Measurements from ENCODE around the gene MPP3.

The MPP3 gene

GRCh38 chr17:43791589-43791988, 41.4 kb downstream of the MPP3 start:
- no peak overlapping the region for H3K27ac ChIP-seq (ENCODE audit: low read depth, low read length)
- no peak overlapping the region for H3K4me2 ChIP-seq (ENCODE audit: low read length)
- TF ChIP-seq EZH2phosphoT487 (IDR thresholded peaks at IDR 0.05; ENCODE audit: borderline replicate concordance, low read length) (no peak), CTCF (IDR thresholded peaks at IDR 0.05; ENCODE audit: low read depth, low read length, poor library complexity, severe bottlenecking) (no peak)
- no peaks in the 10 kb centered on the region for H4K20me1 ChIP-seq (ENCODE audit: control insufficient read depth, insufficient read depth, low read depth, low read length)
- no peaks in the 10 kb centered on the region for H3K36me3 ChIP-seq (ENCODE audit: control insufficient read depth, low read length)
- no peaks in the 10 kb centered on the region for H3K9me2 ChIP-seq (replicated peaks; ENCODE audit: control insufficient read depth, low read length)
- no peaks in the 10 kb centered on the region for H3K9me3 ChIP-seq (ENCODE audit: control insufficient read depth, insufficient read depth, low read length)
- H3K4me1 ChIP-seq (ENCODE audit: control insufficient read depth, low read length): no peaks in the 10 kb centered on the region
- H3F3A ChIP-seq (ENCODE audit: control insufficient read depth, insufficient read depth): no peaks in the 10 kb centered on the region
- H3K4me3 ChIP-seq (ENCODE audit: low read length): no peak overlapping the region
- H3K79me2 ChIP-seq (ENCODE audit: control insufficient read depth, low read length): no peaks in the 10 kb centered on the region
- H3K27me3 ChIP-seq (ENCODE audit: control insufficient read depth, low read length): peaks cover 4% of the 10 kb centered on the region; the same call in 1 of the 2 replicates

GRCh38 chr17:43790311-43790940, 42.5 kb downstream of the MPP3 start:
- H3K36me3 ChIP-seq (ENCODE audit: control insufficient read depth, low read length): no peaks in the 10 kb centered on the region
- no peak overlapping the region for H3K4me3 ChIP-seq (ENCODE audit: low read length)
- no peak overlapping the region for H3K27ac ChIP-seq (ENCODE audit: low read depth, low read length)
- no peaks in the 10 kb centered on the region for H3K4me1 ChIP-seq (ENCODE audit: control insufficient read depth, low read length)
- no peaks in the 10 kb centered on the region for H4K20me1 ChIP-seq (ENCODE audit: control insufficient read depth, insufficient read depth, low read depth, low read length)
- no peaks in the 10 kb centered on the region for H3K9me3 ChIP-seq (ENCODE audit: control insufficient read depth, insufficient read depth, low read length)
- TF ChIP-seq EZH2phosphoT487 (IDR thresholded peaks at IDR 0.05; ENCODE audit: borderline replicate concordance, low read length): no peak
- TF ChIP-seq CTCF (IDR thresholded peaks at IDR 0.05; ENCODE audit: low read depth, low read length, poor library complexity, severe bottlenecking): no peak
- H3K4me2 ChIP-seq (ENCODE audit: low read length): no peak overlapping the region
- H3K79me2 ChIP-seq (ENCODE audit: control insufficient read depth, low read length): no peaks in the 10 kb centered on the region
- peaks cover 7% of the 10 kb centered on the region; the same call in 1 of the 2 replicates for H3K27me3 ChIP-seq (ENCODE audit: control insufficient read depth, low read length)
- no peaks in the 10 kb centered on the region for H3K9me2 ChIP-seq (replicated peaks; ENCODE audit: control insufficient read depth, low read length)
- H3F3A ChIP-seq (ENCODE audit: control insufficient read depth, insufficient read depth): no peaks in the 10 kb centered on the region

DNA sequence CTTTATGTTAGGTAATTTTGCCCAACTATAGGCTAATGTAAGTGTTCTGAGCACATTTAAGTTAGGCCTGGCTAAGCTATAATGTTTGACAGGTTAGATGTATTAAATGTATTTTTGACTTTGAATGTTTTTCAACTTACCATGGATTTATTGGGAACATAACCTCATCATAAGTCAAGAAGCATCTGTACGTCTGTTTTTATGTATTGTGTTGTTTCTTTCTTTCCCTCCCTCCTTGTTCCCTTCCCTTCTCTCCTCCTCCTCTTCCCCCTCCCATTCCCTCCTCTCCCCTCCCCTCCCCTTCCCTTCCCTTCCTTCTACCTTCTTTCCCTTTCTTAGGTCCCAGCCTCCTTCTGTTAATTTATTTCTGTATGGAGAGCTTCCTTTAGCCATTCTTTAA, 43.5 kb downstream of the MPP3 start:
- Histone ChIP-seq H3K4me3 (ENCODE audit: low read length) (no peak overlapping the region), H3K4me2 (ENCODE audit: low read length) (no peak overlapping the region), H3K79me2 (ENCODE audit: control insufficient read depth, low read length) (no peaks in the 10 kb centered on the region), H3F3A (ENCODE audit: control insufficient read depth, insufficient read depth) (no peaks in the 10 kb centered on the region), H3K36me3 (ENCODE audit: control insufficient read depth, low read length) (no peaks in the 10 kb centered on the region), H4K20me1 (ENCODE audit: control insufficient read depth, insufficient read depth, low read depth, low read length) (no peaks in the 10 kb centered on the region), H3K9me3 (ENCODE audit: control insufficient read depth, insufficient read depth, low read length) (no peaks in the 10 kb centered on the region), H3K27ac (ENCODE audit: low read depth, low read length) (no peak overlapping the region), H3K4me1 (ENCODE audit: control insufficient read depth, low read length) (no peaks in the 10 kb centered on the region), H3K27me3 (ENCODE audit: control insufficient read depth, low read length) (peaks cover 13% of the 10 kb centered on the region), H3K9me2 (replicated peaks; ENCODE audit: control insufficient read depth, low read length) (no peaks in the 10 kb centered on the region)
- TF ChIP-seq EZH2phosphoT487 (IDR thresholded peaks at IDR 0.05; ENCODE audit: borderline replicate concordance, low read length) (no peak), CTCF (IDR thresholded peaks at IDR 0.05; ENCODE audit: low read depth, low read length, poor library complexity, severe bottlenecking) (no peak)

Data from DOHH2 (cell line).